ENCODE measurements around the gene MAGI2.

DNA sequence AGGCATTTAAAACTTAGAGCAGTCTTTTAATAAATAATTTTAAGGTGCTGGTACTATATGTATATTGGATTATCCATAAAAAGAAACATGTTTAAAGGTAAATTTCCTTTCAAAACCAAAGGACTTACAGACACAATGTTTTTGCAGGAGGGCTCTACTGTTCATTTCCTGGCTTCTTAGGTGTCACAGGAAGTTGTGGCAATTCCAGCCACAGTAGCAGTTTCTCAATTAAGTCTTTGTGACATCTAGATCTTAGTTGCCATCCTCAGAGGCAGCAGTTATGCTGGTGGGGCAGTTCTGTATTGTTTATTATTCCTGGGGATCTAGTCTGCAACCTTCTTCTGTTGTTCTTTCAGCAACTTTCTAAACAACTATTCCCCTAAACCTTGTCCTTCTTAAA lies 460.1 kb downstream of the MAGI2 start:
- TF ChIP-seq CTCF (conservative IDR thresholded peaks at IDR 0.05; ENCODE audit: low read depth in 2 of 2) (no peak), JUNB (IDR thresholded peaks at IDR 0.05; ENCODE audit: unreplicated experiment) (no peak), POLR2AphosphoS5 (IDR thresholded peaks at IDR 0.05; ENCODE audit: low read depth) (no peak), ZNF114 (CRISPR knock-in tag; IDR thresholded peaks at IDR 0.05) (no peak), CREB1 (CRISPR knock-in tag; IDR thresholded peaks at IDR 0.05; ENCODE audit: low read depth) (no peak), NANOG (IDR thresholded peaks at IDR 0.05; ENCODE audit: borderline replicate concordance) (no peak), EZH2phosphoT487 (IDR thresholded peaks at IDR 0.05; ENCODE audit: unreplicated experiment) (no peak), EZH2 (IDR thresholded peaks at IDR 0.05; ENCODE audit: low read depth, unreplicated experiment) (no peak), ETS1 (IDR thresholded peaks at IDR 0.05) (no peak), STAT1 (IDR thresholded peaks at IDR 0.05; ENCODE audit: unreplicated experiment) (no peak), ZNF331 (CRISPR knock-in tag; IDR thresholded peaks at IDR 0.05; ENCODE audit: low read depth) (no peak)
- TF ChIP-seq, protein P1, sequence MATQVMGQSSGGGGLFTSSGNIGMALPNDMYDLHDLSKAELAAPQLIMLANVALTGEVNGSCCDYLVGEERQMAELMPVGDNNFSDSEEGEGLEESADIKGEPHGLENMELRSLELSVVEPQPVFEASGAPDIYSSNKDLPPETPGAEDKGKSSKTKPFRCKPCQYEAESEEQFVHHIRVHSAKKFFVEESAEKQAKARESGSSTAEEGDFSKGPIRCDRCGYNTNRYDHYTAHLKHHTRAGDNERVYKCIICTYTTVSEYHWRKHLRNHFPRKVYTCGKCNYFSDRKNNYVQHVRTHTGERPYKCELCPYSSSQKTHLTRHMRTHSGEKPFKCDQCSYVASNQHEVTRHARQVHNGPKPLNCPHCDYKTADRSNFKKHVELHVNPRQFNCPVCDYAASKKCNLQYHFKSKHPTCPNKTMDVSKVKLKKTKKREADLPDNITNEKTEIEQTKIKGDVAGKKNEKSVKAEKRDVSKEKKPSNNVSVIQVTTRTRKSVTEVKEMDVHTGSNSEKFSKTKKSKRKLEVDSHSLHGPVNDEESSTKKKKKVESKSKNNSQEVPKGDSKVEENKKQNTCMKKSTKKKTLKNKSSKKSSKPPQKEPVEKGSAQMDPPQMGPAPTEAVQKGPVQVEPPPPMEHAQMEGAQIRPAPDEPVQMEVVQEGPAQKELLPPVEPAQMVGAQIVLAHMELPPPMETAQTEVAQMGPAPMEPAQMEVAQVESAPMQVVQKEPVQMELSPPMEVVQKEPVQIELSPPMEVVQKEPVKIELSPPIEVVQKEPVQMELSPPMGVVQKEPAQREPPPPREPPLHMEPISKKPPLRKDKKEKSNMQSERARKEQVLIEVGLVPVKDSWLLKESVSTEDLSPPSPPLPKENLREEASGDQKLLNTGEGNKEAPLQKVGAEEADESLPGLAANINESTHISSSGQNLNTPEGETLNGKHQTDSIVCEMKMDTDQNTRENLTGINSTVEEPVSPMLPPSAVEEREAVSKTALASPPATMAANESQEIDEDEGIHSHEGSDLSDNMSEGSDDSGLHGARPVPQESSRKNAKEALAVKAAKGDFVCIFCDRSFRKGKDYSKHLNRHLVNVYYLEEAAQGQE (IDR thresholded peaks at IDR 0.05; ENCODE audit: unreplicated experiment) = no peak
- TF ChIP-seq, protein P2, sequence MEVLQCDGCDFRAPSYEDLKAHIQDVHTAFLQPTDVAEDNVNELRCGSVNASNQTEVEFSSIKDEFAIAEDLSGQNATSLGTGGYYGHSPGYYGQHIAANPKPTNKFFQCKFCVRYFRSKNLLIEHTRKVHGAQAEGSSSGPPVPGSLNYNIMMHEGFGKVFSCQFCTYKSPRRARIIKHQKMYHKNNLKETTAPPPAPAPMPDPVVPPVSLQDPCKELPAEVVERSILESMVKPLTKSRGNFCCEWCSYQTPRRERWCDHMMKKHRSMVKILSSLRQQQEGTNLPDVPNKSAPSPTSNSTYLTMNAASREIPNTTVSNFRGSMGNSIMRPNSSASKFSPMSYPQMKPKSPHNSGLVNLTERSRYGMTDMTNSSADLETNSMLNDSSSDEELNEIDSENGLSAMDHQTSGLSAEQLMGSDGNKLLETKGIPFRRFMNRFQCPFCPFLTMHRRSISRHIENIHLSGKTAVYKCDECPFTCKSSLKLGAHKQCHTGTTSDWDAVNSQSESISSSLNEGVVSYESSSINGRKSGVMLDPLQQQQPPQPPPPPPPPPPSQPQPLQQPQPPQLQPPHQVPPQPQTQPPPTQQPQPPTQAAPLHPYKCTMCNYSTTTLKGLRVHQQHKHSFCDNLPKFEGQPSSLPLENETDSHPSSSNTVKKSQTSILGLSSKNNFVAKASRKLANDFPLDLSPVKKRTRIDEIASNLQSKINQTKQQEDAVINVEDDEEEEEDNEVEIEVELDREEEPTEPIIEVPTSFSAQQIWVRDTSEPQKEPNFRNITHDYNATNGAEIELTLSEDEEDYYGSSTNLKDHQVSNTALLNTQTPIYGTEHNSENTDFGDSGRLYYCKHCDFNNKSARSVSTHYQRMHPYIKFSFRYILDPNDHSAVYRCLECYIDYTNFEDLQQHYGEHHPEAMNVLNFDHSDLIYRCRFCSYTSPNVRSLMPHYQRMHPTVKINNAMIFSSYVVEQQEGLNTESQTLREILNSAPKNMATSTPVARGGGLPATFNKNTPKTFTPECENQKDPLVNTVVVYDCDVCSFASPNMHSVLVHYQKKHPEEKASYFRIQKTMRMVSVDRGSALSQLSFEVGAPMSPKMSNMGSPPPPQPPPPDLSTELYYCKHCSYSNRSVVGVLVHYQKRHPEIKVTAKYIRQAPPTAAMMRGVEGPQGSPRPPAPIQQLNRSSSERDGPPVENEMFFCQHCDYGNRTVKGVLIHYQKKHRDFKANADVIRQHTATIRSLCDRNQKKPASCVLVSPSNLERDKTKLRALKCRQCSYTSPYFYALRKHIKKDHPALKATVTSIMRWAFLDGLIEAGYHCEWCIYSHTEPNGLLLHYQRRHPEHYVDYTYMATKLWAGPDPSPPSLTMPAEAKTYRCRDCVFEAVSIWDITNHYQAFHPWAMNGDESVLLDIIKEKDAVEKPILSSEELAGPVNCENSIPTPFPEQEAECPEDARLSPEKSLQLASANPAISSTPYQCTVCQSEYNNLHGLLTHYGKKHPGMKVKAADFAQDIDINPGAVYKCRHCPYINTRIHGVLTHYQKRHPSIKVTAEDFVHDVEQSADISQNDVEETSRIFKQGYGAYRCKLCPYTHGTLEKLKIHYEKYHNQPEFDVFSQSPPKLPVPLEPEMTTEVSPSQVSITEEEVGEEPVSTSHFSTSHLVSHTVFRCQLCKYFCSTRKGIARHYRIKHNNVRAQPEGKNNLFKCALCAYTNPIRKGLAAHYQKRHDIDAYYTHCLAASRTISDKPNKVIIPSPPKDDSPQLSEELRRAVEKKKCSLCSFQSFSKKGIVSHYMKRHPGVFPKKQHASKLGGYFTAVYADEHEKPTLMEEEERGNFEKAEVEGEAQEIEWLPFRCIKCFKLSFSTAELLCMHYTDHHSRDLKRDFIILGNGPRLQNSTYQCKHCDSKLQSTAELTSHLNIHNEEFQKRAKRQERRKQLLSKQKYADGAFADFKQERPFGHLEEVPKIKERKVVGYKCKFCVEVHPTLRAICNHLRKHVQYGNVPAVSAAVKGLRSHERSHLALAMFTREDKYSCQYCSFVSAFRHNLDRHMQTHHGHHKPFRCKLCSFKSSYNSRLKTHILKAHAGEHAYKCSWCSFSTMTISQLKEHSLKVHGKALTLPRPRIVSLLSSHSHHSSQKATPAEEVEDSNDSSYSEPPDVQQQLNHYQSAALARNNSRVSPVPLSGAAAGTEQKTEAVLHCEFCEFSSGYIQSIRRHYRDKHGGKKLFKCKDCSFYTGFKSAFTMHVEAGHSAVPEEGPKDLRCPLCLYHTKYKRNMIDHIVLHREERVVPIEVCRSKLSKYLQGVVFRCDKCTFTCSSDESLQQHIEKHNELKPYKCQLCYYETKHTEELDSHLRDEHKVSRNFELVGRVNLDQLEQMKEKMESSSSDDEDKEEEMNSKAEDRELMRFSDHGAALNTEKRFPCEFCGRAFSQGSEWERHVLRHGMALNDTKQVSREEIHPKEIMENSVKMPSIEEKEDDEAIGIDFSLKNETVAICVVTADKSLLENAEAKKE (CRISPR knock-in tag; IDR thresholded peaks at IDR 0.05) = no peak
